C4-2B (cell line): ENCODE results near the gene CFAP210.

Source experiments
- H3K27ac ChIP-seq: fragments of 450-650 bp; 2 replicates; pipeline ENCODE4 v1.5.1; 2017
- CTCF ChIP-seq: fragments of 450-650 bp; conservative IDR thresholded peaks from 2 replicates; pipeline ENCODE4 v1.5.1; 2017; ENCODE audit warnings: mild to moderate bottlenecking
- ZFX ChIP-seq: fragments of 450-650 bp; IDR thresholded peaks from 2 replicates; pipeline ENCODE4 v1.6.1; 2017

Gene CFAP210

GRCh38 chr2:169683425-169684134, 10.6 kb downstream of the CFAP210 start:
- TF ChIP-seq ZFX, result no peak
- TF ChIP-seq CTCF, result no peak
- no peak overlapping the region for H3K27ac ChIP-seq

GRCh38 chr2:169683054-169683424, 11.2 kb downstream of the CFAP210 start:
- TF ChIP-seq CTCF, result no peak
- no peak overlapping the region for H3K27ac ChIP-seq

- no peak overlapping the region for H3K27ac ChIP-seq
- TF ChIP-seq CTCF, result no peak
- TF ChIP-seq ZFX, result no peak
Measured at GRCh38 chr2:169676850-169677249, 17.4 kb downstream of the CFAP210 start.

- H3K27ac ChIP-seq, result no peak overlapping the region
- no peak for TF ChIP-seq ZFX
- peak; percentile 31 for TF ChIP-seq CTCF
Measured at GRCh38 chr2:169676357-169676756, 17.8 kb downstream of the CFAP210 start.

- H3K27ac ChIP-seq, result no peak overlapping the region
- TF ChIP-seq CTCF (no peak), ZFX (no peak)
Measured at GRCh38 chr2:169673921-169674320, 20.3 kb downstream of the CFAP210 start.

GRCh38 chr2:169673106-169673505, 21.1 kb downstream of the CFAP210 start:
- TF ChIP-seq ZFX, result no peak
- no peak for TF ChIP-seq CTCF
- no peak overlapping the region for H3K27ac ChIP-seq

GRCh38 chr2:169672406-169672805, 21.8 kb downstream of the CFAP210 start:
- no peak overlapping the region for H3K27ac ChIP-seq
- TF ChIP-seq ZFX, result no peak

GRCh38 chr2:169670937-169671336, 23.3 kb downstream of the CFAP210 start:
- TF ChIP-seq ZFX, result no peak
- no peak for TF ChIP-seq CTCF
- no peak overlapping the region for H3K27ac ChIP-seq
